ENCODE measurements around the gene ARAP2.

Gene ARAP2

GRCh38 chr4:36037127-36037526 lies 207.2 kb downstream of the ARAP2 start:
- no peaks in the 10 kb centered on the region for H3K9me3 ChIP-seq (ENCODE audit: low read length)
- no peak overlapping the region for H3K27ac ChIP-seq (ENCODE audit: low read depth, low read length, poor library complexity, severe bottlenecking)
- no peaks in the 10 kb centered on the region for H3F3A ChIP-seq (ENCODE audit: insufficient read depth, low read length)
- H3K4me3 ChIP-seq (ENCODE audit: low read depth, low read length, poor library complexity, severe bottlenecking): no peak overlapping the region
- H3K4me2 ChIP-seq (ENCODE audit: low read length): no peak overlapping the region
- no peaks in the 10 kb centered on the region for H4K20me1 ChIP-seq (ENCODE audit: insufficient read depth, low read length)
- H3K36me3 ChIP-seq (ENCODE audit: insufficient read depth, low read length): no peaks in the 10 kb centered on the region
- no peak overlapping the region for H2AFZ ChIP-seq (ENCODE audit: low read length)
- peaks cover 4% of the 10 kb centered on the region for H3K4me1 ChIP-seq (ENCODE audit: insufficient read depth, low read length, severe bottlenecking)
- no peak overlapping the region for H3K9ac ChIP-seq (ENCODE audit: low read length)
- H3K9me2 ChIP-seq (ENCODE audit: low read depth, low read length): no peaks in the 10 kb centered on the region
- H3K79me2 ChIP-seq (ENCODE audit: insufficient read depth, low read length): no peaks in the 10 kb centered on the region
- H3K27me3 ChIP-seq (ENCODE audit: insufficient read depth, low read length): no peaks in the 10 kb centered on the region
- no peak for TF ChIP-seq EZH2 (IDR thresholded peaks at IDR 0.05; ENCODE audit: borderline replicate concordance, low read length)
- TF ChIP-seq, protein P1, sequence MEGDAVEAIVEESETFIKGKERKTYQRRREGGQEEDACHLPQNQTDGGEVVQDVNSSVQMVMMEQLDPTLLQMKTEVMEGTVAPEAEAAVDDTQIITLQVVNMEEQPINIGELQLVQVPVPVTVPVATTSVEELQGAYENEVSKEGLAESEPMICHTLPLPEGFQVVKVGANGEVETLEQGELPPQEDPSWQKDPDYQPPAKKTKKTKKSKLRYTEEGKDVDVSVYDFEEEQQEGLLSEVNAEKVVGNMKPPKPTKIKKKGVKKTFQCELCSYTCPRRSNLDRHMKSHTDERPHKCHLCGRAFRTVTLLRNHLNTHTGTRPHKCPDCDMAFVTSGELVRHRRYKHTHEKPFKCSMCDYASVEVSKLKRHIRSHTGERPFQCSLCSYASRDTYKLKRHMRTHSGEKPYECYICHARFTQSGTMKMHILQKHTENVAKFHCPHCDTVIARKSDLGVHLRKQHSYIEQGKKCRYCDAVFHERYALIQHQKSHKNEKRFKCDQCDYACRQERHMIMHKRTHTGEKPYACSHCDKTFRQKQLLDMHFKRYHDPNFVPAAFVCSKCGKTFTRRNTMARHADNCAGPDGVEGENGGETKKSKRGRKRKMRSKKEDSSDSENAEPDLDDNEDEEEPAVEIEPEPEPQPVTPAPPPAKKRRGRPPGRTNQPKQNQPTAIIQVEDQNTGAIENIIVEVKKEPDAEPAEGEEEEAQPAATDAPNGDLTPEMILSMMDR (IDR thresholded peaks at IDR 0.05; ENCODE audit: low read length): no peak

GRCh38 chr4:36029951-36030350 lies 214.4 kb downstream of the ARAP2 start:
- Histone ChIP-seq H3K36me3 (ENCODE audit: insufficient read depth, low read length) (no peaks in the 10 kb centered on the region), H2AFZ (ENCODE audit: low read length) (no peak overlapping the region), H3K4me2 (ENCODE audit: low read length) (no peak overlapping the region), H3K79me2 (ENCODE audit: insufficient read depth, low read length) (no peaks in the 10 kb centered on the region), H3K4me3 (ENCODE audit: low read depth, low read length, poor library complexity, severe bottlenecking) (no peak overlapping the region), H4K20me1 (ENCODE audit: insufficient read depth, low read length) (no peaks in the 10 kb centered on the region), H3K9me2 (ENCODE audit: low read depth, low read length) (no peaks in the 10 kb centered on the region), H3K27me3 (ENCODE audit: insufficient read depth, low read length) (no peaks in the 10 kb centered on the region), H3K27ac (ENCODE audit: low read depth, low read length, poor library complexity, severe bottlenecking) (no peak overlapping the region), H3F3A (ENCODE audit: insufficient read depth, low read length) (no peaks in the 10 kb centered on the region), H3K9me3 (ENCODE audit: low read length) (no peaks in the 10 kb centered on the region), H3K9ac (ENCODE audit: low read length) (no peak overlapping the region), H3K4me1 (ENCODE audit: insufficient read depth, low read length, severe bottlenecking) (no peaks in the 10 kb centered on the region)
- TF ChIP-seq EZH2 (IDR thresholded peaks at IDR 0.05; ENCODE audit: borderline replicate concordance, low read length): no peak
- TF ChIP-seq, protein P1 (IDR thresholded peaks at IDR 0.05; ENCODE audit: low read length): no peak

- Histone ChIP-seq H3K9me2 (ENCODE audit: low read depth, low read length) (no peaks in the 10 kb centered on the region; the same call in 1 of the 2 replicates), H3K79me2 (ENCODE audit: insufficient read depth, low read length) (no peaks in the 10 kb centered on the region), H3K36me3 (ENCODE audit: insufficient read depth, low read length) (no peaks in the 10 kb centered on the region), H3K9ac (ENCODE audit: low read length) (no peak overlapping the region), H3K27ac (ENCODE audit: low read depth, low read length, poor library complexity, severe bottlenecking) (no peak overlapping the region), H3K4me3 (ENCODE audit: low read depth, low read length, poor library complexity, severe bottlenecking) (no peak overlapping the region), H3F3A (ENCODE audit: insufficient read depth, low read length) (no peaks in the 10 kb centered on the region), H3K4me2 (ENCODE audit: low read length) (no peak overlapping the region), H2AFZ (ENCODE audit: low read length) (no peak overlapping the region), H3K9me3 (ENCODE audit: low read length) (no peaks in the 10 kb centered on the region), H4K20me1 (ENCODE audit: insufficient read depth, low read length) (no peaks in the 10 kb centered on the region), H3K27me3 (ENCODE audit: insufficient read depth, low read length) (no peaks in the 10 kb centered on the region), H3K4me1 (ENCODE audit: insufficient read depth, low read length, severe bottlenecking) (no peaks in the 10 kb centered on the region)
- no peak for TF ChIP-seq EZH2 (IDR thresholded peaks at IDR 0.05; ENCODE audit: borderline replicate concordance, low read length)
- TF ChIP-seq, protein P1 (IDR thresholded peaks at IDR 0.05; ENCODE audit: low read length): no peak
Measured at GRCh38 chr4:36027203-36027602, 217.1 kb downstream of the ARAP2 start.
